Keratinocyte (primary cell): ENCODE results near the gene BCS1L. TPM values are rescaled to one million over a fixed set of nuclear protein-coding genes. Genes with fewer than 3 reads are reported as not detected.

Experiments used
- DNase-seq: peaks from one replicate; pipeline ENCODE4 v3.0.0-alpha.2; 2011; ENCODE audit warnings: low read depth, missing footprints, low spot score
- FAIRE-seq: peaks from 2 replicates; lab custom pipeline; 2011; peaks lifted over from hg19 to GRCh38; lab: Jason Lieb, UNC
- H2AFZ ChIP-seq: 2 replicates; pipeline ENCODE4 v1.6.0; 2012; ENCODE audit warnings: low read length, control low read depth, inconsistent platforms; ENCODE audit not compliant: control insufficient read depth
- H3K27ac ChIP-seq: 2 replicates; pipeline ENCODE4 v1.5.1; 2011; ENCODE audit warnings: low read length; ENCODE audit not compliant: control insufficient read depth, insufficient read depth
- H3K27me3 ChIP-seq: 3 replicates; pipeline ENCODE4 v1.6.0; 2011; ENCODE audit warnings: low read length; ENCODE audit not compliant: control insufficient read depth, insufficient read depth; ENCODE audit errors: extremely low read depth
- H3K36me3 ChIP-seq, 2 experiments: 2 replicates in 1 of 2; 3 replicates in 1 of 2; pipeline ENCODE4 v1.5.1; 2011; ENCODE audit warnings: low read length in 2 of 2, mild to moderate bottlenecking in 1 of 2; ENCODE audit not compliant: control insufficient read depth in 2 of 2, insufficient read depth in 2 of 2; ENCODE audit errors: extremely low read depth in 1 of 2
- H3K4me1 ChIP-seq: 3 replicates; pipeline ENCODE4 v1.5.1; 2011; ENCODE audit warnings: low read length; ENCODE audit not compliant: control insufficient read depth, insufficient read depth; ENCODE audit errors: extremely low read depth
- H3K4me2 ChIP-seq: 3 replicates; pipeline ENCODE4 v1.6.0; 2011; ENCODE audit warnings: low read depth, low read length; ENCODE audit not compliant: control insufficient read depth, insufficient read depth; ENCODE audit errors: extremely low read depth
- H3K4me3 ChIP-seq, 3 experiments: fragments of 200-600 bp in 1 of 3; sonication (generic) in 1 of 3; 2 replicates in 2 of 3; 3 replicates in 1 of 3; pipeline ENCODE4 v1.5.1; 2011 to 2016; ENCODE audit warnings: low read length in 3 of 3, mild to moderate bottlenecking in 3 of 3, control low read depth in 2 of 3, inconsistent platforms in 1 of 3, low read depth in 1 of 3, mixed read lengths in 1 of 3, mixed run types in 1 of 3, moderate library complexity in 1 of 3; ENCODE audit not compliant: control insufficient read depth in 2 of 3, insufficient read depth in 2 of 3; ENCODE audit errors: extremely low read depth in 1 of 3
- H3K79me2 ChIP-seq: 2 replicates; pipeline ENCODE4 v1.6.0; 2012; ENCODE audit warnings: low read length; ENCODE audit not compliant: control insufficient read depth, insufficient read depth
- H3K9ac ChIP-seq: 3 replicates; pipeline ENCODE4 v1.6.0; 2011; ENCODE audit warnings: low read length; ENCODE audit not compliant: control insufficient read depth, insufficient read depth; ENCODE audit errors: extremely low read depth
- H3K9me1 ChIP-seq: 3 replicates; pipeline ENCODE4 v1.6.0; 2011; ENCODE audit warnings: low read length; ENCODE audit not compliant: control insufficient read depth, insufficient read depth; ENCODE audit errors: extremely low read depth
- H3K9me3 ChIP-seq: 2 replicates; pipeline ENCODE4 v1.5.1; 2012; ENCODE audit warnings: low read depth, low read length; ENCODE audit not compliant: control insufficient read depth
- H4K20me1 ChIP-seq: 3 replicates; pipeline ENCODE4 v1.6.0; 2011; ENCODE audit warnings: low read length; ENCODE audit not compliant: control insufficient read depth, insufficient read depth; ENCODE audit errors: extremely low read depth
- CTCF ChIP-seq, 3 experiments: IDR thresholded peaks in 1 of 3; conservative IDR thresholded peaks in 1 of 3; optimal IDR thresholded peaks in 1 of 3; 2 replicates in 2 of 3; 3 replicates in 1 of 3; pipeline versions ENCODE3 to v1.5.1; 2011; ENCODE audit warnings: low read length in 3 of 3, mild to moderate bottlenecking in 3 of 3, moderate library complexity in 2 of 3, control low read depth in 1 of 3, inconsistent platforms in 1 of 3; ENCODE audit not compliant: insufficient read depth in 2 of 3; ENCODE audit errors: extremely low read depth in 1 of 3
- EZH2 ChIP-seq: IDR thresholded peaks from one replicate; pipeline ENCODE4 v1.6.1; 2012; ENCODE audit warnings: inconsistent platforms, mild to moderate bottlenecking, low read length, moderate library complexity
- dilution Hi-C: fragments of 300-500 bp; cut with MboI; formaldehyde crosslinking; loops from one replicate; pipeline ENCODE4 v1.7.0; 2020; ENCODE audit warnings: low sequenced_read_pairs; ENCODE audit not compliant: extremely low pct_ligation_motif_present
- polyA plus RNA-seq, 5 experiments: library from polyadenylated mRNA; depleted of rRNA in 3 of 5; stranded (reverse) in 3 of 5; stranded (forward) in 1 of 5; unstranded in 1 of 5; fragments of >200 nt; gene quantifications; 1 replicate in 1 of 5; 2 replicates in 3 of 5; 3 replicates in 1 of 5; pipeline versions ENCODE4 v1.2.1 to v1.2.3, GENCODE V29; 2011 to 2012; ENCODE audit warnings: missing spikeins in 2 of 5, low read depth in 1 of 5, low replicate concordance in 1 of 5

The BCS1L gene
- polyA plus RNA-seq, 1 donor (not counting 4 experiments of a cell fraction or from before 2014, with no cell fraction given) = 57.7 TPM

- H3K9me3 ChIP-seq = no peaks in the 10 kb centered on the region
- no peak overlapping the region for H3K4me3 ChIP-seq
- TF ChIP-seq EZH2 (no peak), CTCF (optimal IDR thresholded peaks at IDR 0.05 in 1 of 3, IDR thresholded peaks at IDR 0.05 in 1 of 3, conservative IDR thresholded peaks at IDR 0.05 in 1 of 3; ENCODE audit: extremely low read depth in 1 of 3, insufficient read depth in 2 of 3, low read length in 3 of 3) (no peak)
- no peaks in the 10 kb centered on the region for H3K9me1 ChIP-seq
- dilution Hi-C loops = no loop called here
- H3K36me3 ChIP-seq = peaks cover 42 to 65% of the 10 kb centered on the region in 2 experiments
- H4K20me1 ChIP-seq = peaks cover 3% of the 10 kb centered on the region
- no peak overlapping the region for H2AFZ ChIP-seq
- peaks cover 14% of the 10 kb centered on the region for H3K79me2 ChIP-seq
- no peak overlapping the region for H3K4me2 ChIP-seq
- H3K27ac ChIP-seq = no peak overlapping the region
- no peaks in the 10 kb centered on the region for H3K27me3 ChIP-seq
- DNase-seq = no peak
- FAIRE-seq = no peak
- H3K4me1 ChIP-seq = peaks cover 23% of the 10 kb centered on the region
- no peak overlapping the region for H3K9ac ChIP-seq
Measured at GRCh38 chr2:218642786-218643185, 16.7 kb upstream of the BCS1L start.

GRCh38 chr2:218643751-218644310 is 15.7 kb upstream of the BCS1L start:
- Histone ChIP-seq H3K4me3 (no peak overlapping the region), H3K27ac (peak overlapping the region; percentile 74), H3K9ac (no peak overlapping the region), H2AFZ (no peak overlapping the region), H3K4me1 (peaks cover 23% of the 10 kb centered on the region), H3K27me3 (no peaks in the 10 kb centered on the region), H3K9me1 (no peaks in the 10 kb centered on the region), H4K20me1 (peaks cover 3% of the 10 kb centered on the region), H3K36me3 (peaks cover 42 to 66% of the 10 kb centered on the region in 2 experiments), H3K4me2 (no peak overlapping the region), H3K79me2 (peaks cover 19% of the 10 kb centered on the region), H3K9me3 (no peaks in the 10 kb centered on the region)
- no peak for TF ChIP-seq EZH2
- TF ChIP-seq CTCF (optimal IDR thresholded peaks at IDR 0.05 in 1 of 3, IDR thresholded peaks at IDR 0.05 in 1 of 3, conservative IDR thresholded peaks at IDR 0.05 in 1 of 3; ENCODE audit: extremely low read depth in 1 of 3, insufficient read depth in 2 of 3, low read length in 3 of 3) = no peak
- DNase-seq (no peak), FAIRE-seq (no peak)
- dilution Hi-C loops = no loop called here
